ENCODE data around the gene CELA2A. TPM values are rescaled to one million over a fixed set of nuclear protein-coding genes. Genes with fewer than 3 reads are reported as not detected.

The CELA2A gene
- polyA plus RNA-seq, 2 of the 4 experiments (the other 2 are of a cell fraction): not detected

DNA sequence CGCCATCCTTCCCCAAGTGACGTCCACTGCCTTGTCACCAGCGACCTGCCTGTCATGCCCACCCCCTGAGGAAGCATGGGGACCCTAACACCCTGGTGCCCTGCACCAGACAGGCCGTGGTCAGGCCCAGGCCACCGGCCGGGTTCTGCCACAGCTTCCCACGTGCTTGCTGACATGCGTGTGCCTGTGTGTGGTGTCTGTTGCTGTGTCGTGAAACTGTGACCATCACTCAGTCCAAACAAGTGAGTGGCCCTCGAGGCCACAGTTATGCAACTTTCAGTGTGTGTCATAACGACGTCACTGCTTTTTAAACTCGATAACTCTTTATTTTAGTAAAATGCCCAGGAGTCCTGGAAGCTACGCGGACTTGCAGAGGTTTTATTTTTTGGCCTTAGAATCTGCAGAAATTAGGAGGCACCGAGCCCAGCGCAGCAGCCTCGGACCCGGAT is 26.8 kb upstream of the CELA2A start (continued):
- no peak for TF ChIP-seq RCOR1 (IDR thresholded peaks at IDR 0.05; ENCODE audit: low read depth, low read length)

DNA sequence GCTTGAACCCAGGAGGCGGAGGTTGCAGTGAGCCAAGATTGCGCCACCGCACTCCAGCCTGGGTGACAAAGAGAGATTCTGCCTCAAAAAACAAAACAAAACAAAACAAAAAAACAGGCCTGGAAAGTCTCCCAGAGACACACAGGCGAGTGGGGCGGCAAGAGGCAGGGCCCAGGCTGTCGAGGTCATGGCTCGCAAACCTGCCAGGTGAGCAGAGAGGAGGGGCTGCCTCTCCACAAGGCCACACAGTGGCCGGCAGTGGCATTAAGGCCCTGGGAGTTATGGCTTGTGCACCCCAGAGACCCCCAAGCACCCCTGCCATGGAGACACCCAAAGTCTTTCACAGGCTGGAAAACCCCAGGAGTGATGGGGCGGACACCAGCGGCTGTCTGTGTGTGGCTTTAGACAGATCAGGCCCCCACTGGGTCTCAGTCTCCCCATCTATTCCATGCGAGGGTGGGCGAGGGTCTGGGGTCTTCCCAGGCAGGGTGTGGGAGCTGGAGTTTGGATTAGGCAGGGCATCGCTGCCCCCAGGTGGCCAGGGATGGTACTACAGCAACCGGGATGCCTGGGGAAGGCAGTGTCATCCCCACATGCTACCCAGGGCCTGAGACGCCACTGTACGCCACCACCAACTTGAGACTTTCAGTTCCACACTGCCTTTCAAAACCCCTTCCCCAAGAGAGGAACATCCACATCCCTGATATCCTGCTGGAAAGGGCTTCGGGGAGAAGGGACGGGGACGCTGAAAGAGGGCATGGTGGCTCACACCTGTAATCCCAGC is 25.6 kb upstream of the CELA2A start:
- ATAC-seq (peak in 1 of 2 experiments; percentile 16; a peak in 3 of 6 replicates), DNase-seq (ENCODE audit: low read depth in 1 of 2, low spot score in 1 of 2) (peak in 1 of 2 experiments; percentile 60), FAIRE-seq (no peak)
- ChIA-PET CTCF (interaction anchor here (0.7 to 9.8 kb wide), 33 partner anchors 10 to 306 kb away, joined by 3 to 150 read pairs (median 4); partner anchors contain the start of gene EFHD2), POLR2A (interaction anchor here (1.6 kb wide), 1 partner anchor 107 kb away, joined by 11 read pairs; no protein-coding TSS in a partner anchor)
- TF ChIP-seq ZSCAN20 (CRISPR knock-in tag; IDR thresholded peaks at IDR 0.05) (no peak), TFCP2L1 (CRISPR knock-in tag; IDR thresholded peaks at IDR 0.05) (no peak; the same call in 1 of the 2 replicates), HEYL (CRISPR knock-in tag; IDR thresholded peaks at IDR 0.05) (no peak), ZC3H11A (IDR thresholded peaks at IDR 0.05) (no peak), HOXA7 (CRISPR knock-in tag; IDR thresholded peaks at IDR 0.05) (peak; percentile 25), TP53 (CRISPR knock-in tag; IDR thresholded peaks at IDR 0.05) (no peak), SMC3 (IDR thresholded peaks at IDR 0.05) (peak; percentile 77), RFX5 (IDR thresholded peaks at IDR 0.05) (no peak), RNF2 (IDR thresholded peaks at IDR 0.05; ENCODE audit: borderline replicate concordance, low read depth) (no peak), KDM1A (IDR thresholded peaks at IDR 0.05; ENCODE audit: low read depth) (no peak), MAZ (IDR thresholded peaks at IDR 0.05; ENCODE audit: borderline replicate concordance, low read depth, low read length) (no peak), HOXB5 (CRISPR knock-in tag; IDR thresholded peaks at IDR 0.05) (no peak), RAD21 (conservative IDR thresholded peaks at IDR 0.05 in 1 of 2, IDR thresholded peaks at IDR 0.05 in 1 of 2) (peak; percentile 78 to 89), ESRRA (IDR thresholded peaks at IDR 0.05; ENCODE audit: borderline replicate concordance, low read length) (no peak), NPAS2 (CRISPR knock-in tag; IDR thresholded peaks at IDR 0.05; ENCODE audit: borderline replicate concordance) (no peak), RCOR1 (IDR thresholded peaks at IDR 0.05; ENCODE audit: low read depth, low read length) (no peak), EP300 (IDR thresholded peaks at IDR 0.05) (no peak)
- TF ChIP-seq, protein P1, sequence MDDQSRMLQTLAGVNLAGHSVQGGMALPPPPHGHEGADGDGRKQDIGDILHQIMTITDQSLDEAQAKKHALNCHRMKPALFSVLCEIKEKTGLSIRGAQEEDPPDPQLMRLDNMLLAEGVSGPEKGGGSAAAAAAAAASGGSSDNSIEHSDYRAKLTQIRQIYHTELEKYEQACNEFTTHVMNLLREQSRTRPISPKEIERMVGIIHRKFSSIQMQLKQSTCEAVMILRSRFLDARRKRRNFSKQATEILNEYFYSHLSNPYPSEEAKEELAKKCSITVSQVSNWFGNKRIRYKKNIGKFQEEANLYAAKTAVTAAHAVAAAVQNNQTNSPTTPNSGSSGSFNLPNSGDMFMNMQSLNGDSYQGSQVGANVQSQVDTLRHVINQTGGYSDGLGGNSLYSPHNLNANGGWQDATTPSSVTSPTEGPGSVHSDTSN (IDR thresholded peaks at IDR 0.05): no peak
- TF ChIP-seq, protein P2, sequence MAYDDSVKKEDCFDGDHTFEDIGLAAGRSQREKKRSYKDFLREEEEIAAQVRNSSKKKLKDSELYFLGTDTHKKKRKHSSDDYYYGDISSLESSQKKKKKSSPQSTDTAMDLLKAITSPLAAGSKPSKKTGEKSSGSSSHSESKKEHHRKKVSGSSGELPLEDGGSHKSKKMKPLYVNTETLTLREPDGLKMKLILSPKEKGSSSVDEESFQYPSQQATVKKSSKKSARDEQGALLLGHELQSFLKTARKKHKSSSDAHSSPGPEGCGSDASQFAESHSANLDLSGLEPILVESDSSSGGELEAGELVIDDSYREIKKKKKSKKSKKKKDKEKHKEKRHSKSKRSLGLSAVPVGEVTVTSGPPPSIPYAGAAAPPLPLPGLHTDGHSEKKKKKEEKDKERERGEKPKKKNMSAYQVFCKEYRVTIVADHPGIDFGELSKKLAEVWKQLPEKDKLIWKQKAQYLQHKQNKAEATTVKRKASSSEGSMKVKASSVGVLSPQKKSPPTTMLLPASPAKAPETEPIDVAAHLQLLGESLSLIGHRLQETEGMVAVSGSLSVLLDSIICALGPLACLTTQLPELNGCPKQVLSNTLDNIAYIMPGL (CRISPR knock-in tag; IDR thresholded peaks at IDR 0.05; ENCODE audit: borderline replicate concordance): 0 out of 2 replicates have a peak, but pooled peaks have one; percentile 56
- TF ChIP-seq, protein P3, sequence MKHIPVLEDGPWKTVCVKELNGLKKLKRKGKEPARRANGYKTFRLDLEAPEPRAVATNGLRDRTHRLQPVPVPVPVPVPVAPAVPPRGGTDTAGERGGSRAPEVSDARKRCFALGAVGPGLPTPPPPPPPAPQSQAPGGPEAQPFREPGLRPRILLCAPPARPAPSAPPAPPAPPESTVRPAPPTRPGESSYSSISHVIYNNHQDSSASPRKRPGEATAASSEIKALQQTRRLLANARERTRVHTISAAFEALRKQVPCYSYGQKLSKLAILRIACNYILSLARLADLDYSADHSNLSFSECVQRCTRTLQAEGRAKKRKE (CRISPR knock-in tag; IDR thresholded peaks at IDR 0.05; ENCODE audit: low read depth): 0 out of 2 replicates have a peak, but pooled peaks have one; percentile 30
- TF ChIP-seq, protein P4, sequence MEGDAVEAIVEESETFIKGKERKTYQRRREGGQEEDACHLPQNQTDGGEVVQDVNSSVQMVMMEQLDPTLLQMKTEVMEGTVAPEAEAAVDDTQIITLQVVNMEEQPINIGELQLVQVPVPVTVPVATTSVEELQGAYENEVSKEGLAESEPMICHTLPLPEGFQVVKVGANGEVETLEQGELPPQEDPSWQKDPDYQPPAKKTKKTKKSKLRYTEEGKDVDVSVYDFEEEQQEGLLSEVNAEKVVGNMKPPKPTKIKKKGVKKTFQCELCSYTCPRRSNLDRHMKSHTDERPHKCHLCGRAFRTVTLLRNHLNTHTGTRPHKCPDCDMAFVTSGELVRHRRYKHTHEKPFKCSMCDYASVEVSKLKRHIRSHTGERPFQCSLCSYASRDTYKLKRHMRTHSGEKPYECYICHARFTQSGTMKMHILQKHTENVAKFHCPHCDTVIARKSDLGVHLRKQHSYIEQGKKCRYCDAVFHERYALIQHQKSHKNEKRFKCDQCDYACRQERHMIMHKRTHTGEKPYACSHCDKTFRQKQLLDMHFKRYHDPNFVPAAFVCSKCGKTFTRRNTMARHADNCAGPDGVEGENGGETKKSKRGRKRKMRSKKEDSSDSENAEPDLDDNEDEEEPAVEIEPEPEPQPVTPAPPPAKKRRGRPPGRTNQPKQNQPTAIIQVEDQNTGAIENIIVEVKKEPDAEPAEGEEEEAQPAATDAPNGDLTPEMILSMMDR (IDR thresholded peaks at IDR 0.05): peak; percentile 72
- H3K4me2 ChIP-seq: no peak overlapping the region
- peaks cover 69% of the 10 kb centered on the region for H3K4me1 ChIP-seq
- 54% methylated on average over 17 of the region's 19 CpGs for WGBS (ENCODE audit: missing lambda C conversion rate)
- H3K4me3 ChIP-seq: no peak overlapping the region
- H3K9me3 ChIP-seq: no peaks in the 10 kb centered on the region
- H3K27ac ChIP-seq: peak overlapping the region; percentile 97 to 98

All from A549 (cell line).